MM.1S (cell line): ENCODE results near the gene IL1RAP.

Source experiments
- CTCF ChIP-seq: fragments of 300-600 bp; sonication (generic); IDR thresholded peaks from 2 replicates; pipeline ENCODE4 v1.5.1; 2016; ENCODE audit warnings: antibody characterized with exemption, low read length, mixed read lengths
- EZH2 ChIP-seq: fragments of 300-600 bp; sonication (generic); optimal IDR thresholded peaks from 2 replicates; pipeline ENCODE3; 2017; ENCODE audit warnings: low read depth, mild to moderate bottlenecking, antibody characterized with exemption, low read length, mixed read lengths

GRCh38 chr3:190562866-190563510, 49.1 kb downstream of the IL1RAP start:
- no peak for TF ChIP-seq CTCF
- no peak for TF ChIP-seq EZH2
